Pancreas (tissue), 10 donors: ENCODE measurements around the gene ZNF136. TPM values are rescaled to one million over a fixed set of nuclear protein-coding genes. Genes with fewer than 3 reads are reported as not detected.
A peak's percentile ranks its signal among the peaks of the same experiment; 100 is the strongest.

Source experiments
- ATAC-seq, 4 donors: fragments of 200-7000 bp; cut with Tn5 transposase; one replicate each; pipeline versions ENCODE4 v1.8.0 to v1.9.1; 2020; ENCODE audit warnings: mild to moderate bottlenecking in 4 of 4, moderate library complexity in 4 of 4
- DNase-seq, 6 donors: peaks; one replicate each; pipeline ENCODE4 v3.0.0-alpha.2; 2020
- FAIRE-seq: peaks from 2 replicates; lab custom pipeline; 2012; peaks lifted over from hg19 to GRCh38; lab: Jason Lieb, UNC
- H3K27ac ChIP-seq, 4 donors: fragments of 200-600 bp; sonication (generic); 1 replicate in 3 of 4; 2 replicates in 1 of 4; pipeline versions ENCODE4 v1.5.0 to v1.8.0; 2020
- H3K27me3 ChIP-seq, 4 donors: fragments of 200-600 bp; one replicate each; pipeline ENCODE4 v1.8.0; 2021
- H3K36me3 ChIP-seq, 3 donors: fragments of 200-600 bp; sonication (generic) in 1 of 3; one replicate each; pipeline versions ENCODE4 v1.5.0 to v1.8.0; 2020 to 2021
- H3K4me1 ChIP-seq, 3 donors: fragments of 200-600 bp; one replicate each; pipeline ENCODE4 v1.8.0; 2021
- H3K4me3 ChIP-seq, 4 donors: fragments of 200-600 bp; sonication (generic) in 2 of 4; one replicate each; pipeline versions ENCODE4 v1.5.0 to v1.8.0; 2020 to 2021
- H3K9me3 ChIP-seq, 4 donors: fragments of 200-600 bp; one replicate each; pipeline ENCODE4 v1.8.0; 2021
- WGBS, 2 donors: extraction: QIAGEN DNeasy Blood & Tissue Kit; methylation state at CpG; one replicate each; pipeline ENCODE4 v1.1.7; 2013; 5-methylcytosine and 5-hydroxymethylcytosine counted together
- intact Hi-C, 3 donors: fragments of 100-400 bp; cut with DNase I; formaldehyde crosslinking; loops; one replicate each; pipeline versions ENCODE4 v1.11.1 to v1.14.2; 2022
- polyA plus RNA-seq, 2 donors: library from polyadenylated mRNA; stranded (reverse); fragments of 200-250 nt; gene quantifications; one replicate each; pipeline ENCODE4 v1.2.3, GENCODE V29; 2013
- total RNA-seq, 6 donors: library from RNA; stranded (reverse); fragmentation: NEBNext Ultra II Directional in 4 of 6; extraction: Animal tissue kit (Norgen Biotek cat#: 25700) in 4 of 6; gene quantifications; one replicate each; pipeline versions ENCODE4 v1.2.1 to v1.2.4, GENCODE V29; 2021 to 2023
- TF ChIP-seq, protein P1 (sequence below), 4 donors: fragments of 200-600 bp; sonication (generic) in 3 of 4; IDR thresholded peaks; one replicate each; pipeline versions ENCODE4 v1.5.0 to v1.8.0; 2021; ENCODE audit warnings: antibody characterized with exemption in 4 of 4
- donor health status: healthy with polysubstance abuse.
- donor health status: DM: no; HTN: no; CAD: no; lungs with moderate emphysema.
- donor health status: DM: no; HTN: no; CAD: no.
- donor health status: control.
- donor health status: control.
- donor health status: Bipolar disorder and iron deficiency.
- donor health status: DM: yes; HTN: yes; CAD: no.
- donor health status: DM: no; HTN: no; CAD: no.
- donor health status: DM: no; HTN: no; CAD: no.
- donor health status: DM: yes; HTN: yes; CAD: no.

ZNF136 gene
- total and polyA plus RNA-seq, 8 donors, result 2.0 to 5.8 (median 4.5) TPM

DNA sequence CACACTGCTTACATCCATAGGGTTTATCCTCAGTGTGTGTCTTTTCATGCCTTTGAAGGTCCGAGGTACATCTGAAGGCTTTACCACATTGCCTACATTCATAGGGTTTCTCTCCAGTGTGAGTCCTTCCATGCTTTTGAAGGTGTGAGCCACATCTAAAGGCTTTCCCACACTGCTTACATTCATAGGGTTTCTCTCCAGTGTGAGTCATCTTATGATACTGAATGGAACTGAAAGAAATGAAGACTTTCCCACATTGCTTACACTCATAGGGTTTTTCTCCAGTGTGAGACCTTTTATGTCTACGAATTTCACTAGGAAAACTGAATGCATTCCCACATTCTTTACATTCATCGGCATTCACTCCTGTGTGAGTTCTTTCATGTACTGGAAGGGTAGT is 29.8 kb upstream of the ZNF136 start:
- FAIRE-seq, result no peak
- no peaks in the 10 kb centered on the region for H3K9me3 ChIP-seq
- intact Hi-C loops, result loop anchor here in 1 of 3 donors (10.0 kb wide), 1 partner anchor 258 kb away; no protein-coding TSS in a partner anchor
- H3K27me3 ChIP-seq, result no peaks in the 10 kb centered on the region
- no peak overlapping the region for H3K4me3 ChIP-seq
- no peak overlapping the region for H3K27ac ChIP-seq
- H3K36me3 ChIP-seq, result peaks cover 15 to 31% (median 28%) of the 10 kb centered on the region in 3 donors
- WGBS, 2 donors, result 95 to 99% methylated on average over 3 of the region's 3 CpGs
- TF ChIP-seq, protein P1, sequence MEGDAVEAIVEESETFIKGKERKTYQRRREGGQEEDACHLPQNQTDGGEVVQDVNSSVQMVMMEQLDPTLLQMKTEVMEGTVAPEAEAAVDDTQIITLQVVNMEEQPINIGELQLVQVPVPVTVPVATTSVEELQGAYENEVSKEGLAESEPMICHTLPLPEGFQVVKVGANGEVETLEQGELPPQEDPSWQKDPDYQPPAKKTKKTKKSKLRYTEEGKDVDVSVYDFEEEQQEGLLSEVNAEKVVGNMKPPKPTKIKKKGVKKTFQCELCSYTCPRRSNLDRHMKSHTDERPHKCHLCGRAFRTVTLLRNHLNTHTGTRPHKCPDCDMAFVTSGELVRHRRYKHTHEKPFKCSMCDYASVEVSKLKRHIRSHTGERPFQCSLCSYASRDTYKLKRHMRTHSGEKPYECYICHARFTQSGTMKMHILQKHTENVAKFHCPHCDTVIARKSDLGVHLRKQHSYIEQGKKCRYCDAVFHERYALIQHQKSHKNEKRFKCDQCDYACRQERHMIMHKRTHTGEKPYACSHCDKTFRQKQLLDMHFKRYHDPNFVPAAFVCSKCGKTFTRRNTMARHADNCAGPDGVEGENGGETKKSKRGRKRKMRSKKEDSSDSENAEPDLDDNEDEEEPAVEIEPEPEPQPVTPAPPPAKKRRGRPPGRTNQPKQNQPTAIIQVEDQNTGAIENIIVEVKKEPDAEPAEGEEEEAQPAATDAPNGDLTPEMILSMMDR (IDR thresholded peaks at IDR 0.05), result no peak
- no peak for ATAC-seq
- no peak for DNase-seq
- no peaks in the 10 kb centered on the region for H3K4me1 ChIP-seq

DNA sequence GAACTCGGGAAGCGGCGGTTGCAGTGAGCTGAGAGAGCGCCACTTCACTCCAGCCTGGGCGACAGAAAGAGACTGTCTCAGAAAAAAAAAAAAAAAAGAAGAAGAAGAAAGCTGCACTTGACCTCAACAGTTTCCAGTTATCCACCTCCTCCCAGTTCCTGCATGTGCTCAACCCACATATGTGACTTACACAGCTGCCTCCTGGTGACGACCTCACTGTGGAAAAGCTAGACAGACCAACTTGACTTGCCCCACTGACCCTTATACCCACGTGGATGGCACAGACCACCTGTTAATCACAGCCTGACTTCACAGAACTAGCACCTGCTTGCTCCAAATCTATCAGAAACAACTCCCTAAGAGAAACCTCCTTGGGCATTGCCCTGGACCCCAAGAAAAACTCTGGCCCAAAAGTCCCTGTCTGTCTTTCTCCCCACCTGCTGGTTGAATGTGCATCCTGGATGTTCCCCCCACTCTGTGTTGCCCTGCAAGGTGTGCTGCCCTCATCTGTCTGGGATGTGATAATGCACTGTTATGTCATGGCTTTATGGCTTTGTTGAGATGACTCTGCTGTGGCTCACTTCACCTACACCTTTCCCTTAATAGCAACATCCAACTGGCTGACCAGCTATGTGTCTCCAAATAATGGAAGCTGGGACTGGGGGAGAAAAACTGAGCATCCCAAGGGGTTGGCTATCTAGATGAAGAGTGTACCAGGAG is 25.5 kb upstream of the ZNF136 start:
- no peaks in the 10 kb centered on the region for H3K9me3 ChIP-seq
- DNase-seq (no peak), FAIRE-seq (no peak), ATAC-seq (no peak)
- intact Hi-C loops, result loop anchor here in 1 of 3 donors (10.0 kb wide), 1 partner anchor 263 kb away; no protein-coding TSS in a partner anchor
- no peak overlapping the region for H3K27ac ChIP-seq
- TF ChIP-seq, protein P1 (IDR thresholded peaks at IDR 0.05), result no peak
- peaks cover 13 to 30% (median 24%) of the 10 kb centered on the region in 3 donors for H3K36me3 ChIP-seq
- no peaks in the 10 kb centered on the region for H3K27me3 ChIP-seq
- H3K4me1 ChIP-seq, result peaks cover 0 to 12% (median 6%) of the 10 kb centered on the region in 3 donors
- no peak overlapping the region for H3K4me3 ChIP-seq
- WGBS, 2 donors, result 82 to 85% methylated on average over 7 of the region's 7 CpGs

DNA sequence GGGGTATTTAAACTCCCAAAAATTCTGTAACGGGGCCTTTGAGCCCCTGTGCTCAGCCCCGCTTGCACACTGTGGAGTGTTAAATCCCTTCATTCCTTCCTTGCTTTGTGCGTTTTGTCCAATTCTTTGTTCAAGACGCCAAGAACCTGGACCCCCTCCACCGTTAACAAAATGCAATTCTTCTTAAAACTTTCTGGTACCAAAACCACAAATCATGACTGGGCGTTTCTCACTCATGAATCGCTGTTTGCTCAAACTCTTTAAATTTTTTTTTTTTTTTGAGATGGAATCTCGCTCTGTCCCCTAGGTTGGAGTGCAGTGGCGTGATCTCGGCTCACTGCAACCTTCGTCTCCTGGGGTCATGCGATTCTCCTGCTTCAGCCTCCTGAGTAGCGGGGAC is 23.6 kb upstream of the ZNF136 start:
- Histone ChIP-seq H3K36me3 (peaks cover 0 to 14% (median 5%) of the 10 kb centered on the region in 3 donors), H3K4me1 (peaks cover 0 to 12% (median 6%) of the 10 kb centered on the region in 3 donors), H3K27me3 (no peaks in the 10 kb centered on the region), H3K9me3 (no peaks in the 10 kb centered on the region), H3K27ac (peak overlapping the region in 1 of 4 donors; percentile 69), H3K4me3 (peak overlapping the region; percentile 67 to 77 (median 68))
- TF ChIP-seq, protein P1 (IDR thresholded peaks at IDR 0.05), result no peak
- no peak for FAIRE-seq
- no peak for DNase-seq
- 25% methylated on average over 13 of the region's 13 CpGs for WGBS, 2 donors
- no peak for ATAC-seq
- intact Hi-C loops, result loop anchor here in 1 of 3 donors (10.0 kb wide), 1 partner anchor 264 kb away; no protein-coding TSS in a partner anchor

DNA sequence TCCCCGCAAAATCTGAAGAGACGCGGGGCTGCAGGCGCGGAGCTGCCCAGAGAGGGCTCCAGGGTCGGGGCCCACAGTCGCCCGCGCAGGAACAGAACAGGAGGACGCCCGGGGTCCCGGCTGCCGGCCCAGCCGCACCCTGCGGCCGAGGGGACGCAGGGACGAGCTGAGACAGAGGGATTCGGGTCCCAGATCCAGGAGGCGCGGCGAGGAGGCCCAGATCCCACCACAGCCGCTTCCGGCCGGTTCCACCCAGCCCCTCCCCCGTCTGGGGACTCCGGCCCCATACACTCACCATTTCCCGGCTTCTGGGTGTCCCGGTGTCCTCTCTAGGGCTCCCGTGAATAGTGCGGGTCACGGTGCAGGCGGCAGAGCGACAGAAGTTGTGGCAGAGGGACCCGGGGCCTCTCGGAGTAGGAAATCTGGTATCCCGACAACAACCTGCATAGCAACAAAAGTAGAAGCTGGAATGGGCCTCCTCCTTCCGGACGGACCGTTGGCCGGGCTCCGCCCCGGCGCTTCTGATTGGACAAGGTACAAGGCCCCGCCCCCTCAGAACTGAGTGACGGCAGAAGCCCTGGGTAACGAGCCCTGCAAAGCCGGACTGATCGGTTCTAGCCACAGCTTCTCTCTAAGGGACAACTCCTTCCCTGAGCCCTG is 22.9 kb upstream of the ZNF136 start, which contains the start of gene ZNF20:
Gene ZNF20 (minus strand): TSS at position 466 of the 660 bp plus-strand sequence. CDS start 168 bp downstream, at position 298.
- H3K27me3 ChIP-seq, result no peaks in the 10 kb centered on the region

More for the DNA sequence above, 22.9 kb upstream of the ZNF136 start, which contains the start of gene ZNF20:
- H3K27ac ChIP-seq, result peak within 1 kb of the TSS; percentile 68 to 90 (median 78)
- peaks cover 0 to 12% (median 6%) of the 10 kb centered on the region in 3 donors for H3K4me1 ChIP-seq
- H3K36me3 ChIP-seq, result peaks cover 0 to 7% (median 2%) of the 10 kb centered on the region in 3 donors
- peak within 1 kb of the TSS; percentile 67 to 77 (median 68) for H3K4me3 ChIP-seq
- peak; percentile 97 to 99 (median 98) for DNase-seq
- TF ChIP-seq, protein P1 (IDR thresholded peaks at IDR 0.05), result no peak
- peak; percentile 96 to 99 (median 98) for ATAC-seq
- no peaks in the 10 kb centered on the region for H3K9me3 ChIP-seq
- peak; percentile 90 for FAIRE-seq
- WGBS, 2 donors, result 0% methylated on average over 46 to 49 of the region's 49 CpGs
- intact Hi-C loops, result loop anchor here in 2 of 3 donors (5.0 to 10.0 kb wide), 3 partner anchors 78 to 265 kb away; partner anchors contain the start of gene ZNF844 (in 1 of the 2)
